Tibial nerve (tissue), 4 donors: ENCODE measurements around the gene KRTAP5-11.

Source experiments
- CTCF ChIP-seq, 5 experiments: fragments of 200-600 bp in 3 of 5; fragments of 450-650 bp in 2 of 5; sonication (generic) in 3 of 5; IDR thresholded peaks; one replicate each; pipeline ENCODE4 v1.5.1; 2016 to 2019; ENCODE audit warnings: antibody characterized with exemption in 5 of 5, mild to moderate bottlenecking in 3 of 5, moderate library complexity in 2 of 5
- EP300 ChIP-seq, 2 donors: sonication (generic); formaldehyde crosslinking; IDR thresholded peaks; one replicate each; pipeline ENCODE4 v1.6.1; 2017; ENCODE audit warnings: antibody characterized with exemption in 2 of 2, mild to moderate bottlenecking in 1 of 2
- POLR2A ChIP-seq, 2 donors: fragments of 450-650 bp; IDR thresholded peaks; one replicate each; pipeline ENCODE4 v1.6.1; 2017; ENCODE audit warnings: antibody characterized with exemption in 2 of 2, mild to moderate bottlenecking in 2 of 2, moderate library complexity in 2 of 2

GRCh38 chr11:71554996-71555395 is 27.7 kb downstream of the KRTAP5-11 start:
- TF ChIP-seq CTCF (IDR thresholded peaks at IDR 0.05) (no peak), EP300 (IDR thresholded peaks at IDR 0.05) (no peak), POLR2A (IDR thresholded peaks at IDR 0.05) (no peak)
